Measurements from ENCODE around the gene HAPSTR1. TPM values are rescaled to one million over a fixed set of nuclear protein-coding genes. Genes with fewer than 3 reads are reported as not detected.

HAPSTR1 gene
- total RNA-seq, 2 experiments from 2014 or later: 41.2 to 42.6 TPM

GRCh38 chr16:9128346-9129342 lies 37.2 kb downstream of the HAPSTR1 start:
- intact Hi-C loops (cut with micrococcal nuclease): no loop called here
- Mint-ChIP-seq H3K9me3 (no peaks in the 10 kb centered on the region), H3K4me3 (no peak overlapping the region), H3K36me3 (ENCODE audit: low read depth) (peaks cover 5% of the 10 kb centered on the region), H3K27ac (peak overlapping the region; percentile 76), H3K4me1 (ENCODE audit: low read depth) (peaks cover 46% of the 10 kb centered on the region), H3K27me3 (ENCODE audit: low read depth) (no peaks in the 10 kb centered on the region)
- CTCF ChIA-PET: interaction anchor here (0.7 to 3.3 kb wide), 2 partner anchors 10 to 255 kb away, joined by 3 to 10 read pairs; no protein-coding TSS in a partner anchor
- DNase-seq: no peak

- peaks cover 5% of the 10 kb centered on the region for H3K4me1 Mint-ChIP-seq (ENCODE audit: low read depth)
Measured at GRCh38 chr16:9134306-9134705, 42.9 kb downstream of the HAPSTR1 start.

GRCh38 chr16:9134739-9135138 lies 43.3 kb downstream of the HAPSTR1 start:
- H3K27me3 Mint-ChIP-seq (ENCODE audit: low read depth): peaks cover 4% of the 10 kb centered on the region
- intact Hi-C loops (cut with micrococcal nuclease): loop anchor here (1.0 to 5.0 kb wide), 7 partner anchors 127 to 1373 kb away; partner anchors contain the start of genes PMM2 and TMEM186
- H3K36me3 Mint-ChIP-seq (ENCODE audit: low read depth): no peaks in the 10 kb centered on the region
- peak; percentile 85 for DNase-seq
- no peak overlapping the region for H3K27ac Mint-ChIP-seq
- CTCF ChIA-PET: interaction anchor here (0.6 to 2.4 kb wide), 19 partner anchors 9 to 1020 kb away, joined by 3 to 18 read pairs (median 3); partner anchors contain the start of gene CARHSP1
- H3K9me3 Mint-ChIP-seq: no peaks in the 10 kb centered on the region
- H3K4me3 Mint-ChIP-seq: no peak overlapping the region
- H3K4me1 Mint-ChIP-seq (ENCODE audit: low read depth): peaks cover 7% of the 10 kb centered on the region

More at GRCh38 chr16:9134306-9134705, 42.9 kb downstream of the HAPSTR1 start:
- CTCF ChIA-PET: interaction anchor here (0.6 to 2.4 kb wide), 15 partner anchors 8 to 1021 kb away, joined by 3 to 18 read pairs (median 4); partner anchors contain the start of gene CARHSP1
- peaks cover 2% of the 10 kb centered on the region for H3K27me3 Mint-ChIP-seq (ENCODE audit: low read depth)
- no peaks in the 10 kb centered on the region for H3K36me3 Mint-ChIP-seq (ENCODE audit: low read depth)
- no peak overlapping the region for H3K4me3 Mint-ChIP-seq
- intact Hi-C loops (cut with micrococcal nuclease): loop anchor here (1.0 to 5.0 kb wide), 6 partner anchors 127 to 567 kb away; partner anchors contain the start of genes PMM2 and TMEM186
- H3K27ac Mint-ChIP-seq: no peak overlapping the region
- H3K9me3 Mint-ChIP-seq: no peaks in the 10 kb centered on the region
- no peak for DNase-seq

- DNase-seq: no peak
- H3K9me3 Mint-ChIP-seq: no peaks in the 10 kb centered on the region
- intact Hi-C loops (cut with micrococcal nuclease): loop anchor here (2.0 to 5.0 kb wide), 2 partner anchors 255 to 1372 kb away; no protein-coding TSS in a partner anchor
- no peak overlapping the region for H3K27ac Mint-ChIP-seq
- peaks cover 10% of the 10 kb centered on the region for H3K4me1 Mint-ChIP-seq (ENCODE audit: low read depth)
- peaks cover 3% of the 10 kb centered on the region for H3K36me3 Mint-ChIP-seq (ENCODE audit: low read depth)
- CTCF ChIA-PET: interaction anchor here (0.6 to 2.4 kb wide), 6 partner anchors 10 to 202 kb away, joined by 3 to 10 read pairs (median 3); no protein-coding TSS in a partner anchor
- no peak overlapping the region for H3K4me3 Mint-ChIP-seq
- peaks cover 8% of the 10 kb centered on the region for H3K27me3 Mint-ChIP-seq (ENCODE audit: low read depth)
Measured at GRCh38 chr16:9135797-9136196, 44.4 kb downstream of the HAPSTR1 start.

GRCh38 chr16:9136596-9136995 lies 45.2 kb downstream of the HAPSTR1 start:
- peaks cover 10% of the 10 kb centered on the region for H3K4me1 Mint-ChIP-seq (ENCODE audit: low read depth)
- H3K36me3 Mint-ChIP-seq (ENCODE audit: low read depth): peaks cover 3% of the 10 kb centered on the region
- no peak overlapping the region for H3K4me3 Mint-ChIP-seq
- no peak for DNase-seq
- H3K27me3 Mint-ChIP-seq (ENCODE audit: low read depth): peaks cover 8% of the 10 kb centered on the region
- H3K27ac Mint-ChIP-seq: no peak overlapping the region
- intact Hi-C loops (cut with micrococcal nuclease): loop anchor here (5.0 kb wide), 1 partner anchor 1371 kb away; no protein-coding TSS in a partner anchor
- CTCF ChIA-PET: interaction anchor here (0.6 to 2.4 kb wide), 3 partner anchors 11 to 202 kb away, joined by 3 to 10 read pairs (median 3); no protein-coding TSS in a partner anchor
- no peaks in the 10 kb centered on the region for H3K9me3 Mint-ChIP-seq

- Mint-ChIP-seq H3K9me3 (no peaks in the 10 kb centered on the region), H3K27ac (no peak overlapping the region), H3K27me3 (ENCODE audit: low read depth) (peaks cover 8% of the 10 kb centered on the region), H3K36me3 (ENCODE audit: low read depth) (peaks cover 3% of the 10 kb centered on the region), H3K4me3 (no peak overlapping the region), H3K4me1 (ENCODE audit: low read depth) (peaks cover 10% of the 10 kb centered on the region)
- CTCF ChIA-PET: interaction anchor here (0.5 to 2.7 kb wide), 18 partner anchors 11 to 316 kb away, joined by 3 to 14 read pairs (median 3); partner anchors contain the start of gene CARHSP1
- DNase-seq: no peak
- intact Hi-C loops (cut with micrococcal nuclease): loop anchor here (5.0 kb wide), 1 partner anchor 1369 kb away; no protein-coding TSS in a partner anchor
Measured at GRCh38 chr16:9138021-9138680, 46.7 kb downstream of the HAPSTR1 start.

GRCh38 chr16:9138731-9139501 lies 47.5 kb downstream of the HAPSTR1 start:
- CTCF ChIA-PET: interaction anchor here (0.5 to 2.7 kb wide), 27 partner anchors 10 to 1778 kb away, joined by 3 to 14 read pairs (median 3); partner anchors contain the start of gene CARHSP1
- no peaks in the 10 kb centered on the region for H3K9me3 Mint-ChIP-seq
- DNase-seq: peak; percentile 82
- no peak overlapping the region for H3K27ac Mint-ChIP-seq
- H3K4me1 Mint-ChIP-seq (ENCODE audit: low read depth): peaks cover 10% of the 10 kb centered on the region
- intact Hi-C loops (cut with micrococcal nuclease): loop anchor here (1.0 to 5.0 kb wide), 2 partner anchors 1042 to 1368 kb away; no protein-coding TSS in a partner anchor
- no peak overlapping the region for H3K4me3 Mint-ChIP-seq
- H3K36me3 Mint-ChIP-seq (ENCODE audit: low read depth): peaks cover 3% of the 10 kb centered on the region
- peaks cover 8% of the 10 kb centered on the region for H3K27me3 Mint-ChIP-seq (ENCODE audit: low read depth)

GRCh38 chr16:9139965-9140364 lies 48.5 kb downstream of the HAPSTR1 start:
- Mint-ChIP-seq H3K9me3 (no peaks in the 10 kb centered on the region), H3K4me3 (no peak overlapping the region), H3K27me3 (ENCODE audit: low read depth) (peaks cover 8% of the 10 kb centered on the region), H3K4me1 (ENCODE audit: low read depth) (peaks cover 7% of the 10 kb centered on the region), H3K27ac (no peak overlapping the region), H3K36me3 (ENCODE audit: low read depth) (peaks cover 3% of the 10 kb centered on the region)
- intact Hi-C loops (cut with micrococcal nuclease): loop anchor here (1.0 to 5.0 kb wide), 2 partner anchors 1041 to 1367 kb away; no protein-coding TSS in a partner anchor
- DNase-seq: no peak
- CTCF ChIA-PET: interaction anchor here (0.6 to 2.4 kb wide), 3 partner anchors 12 to 261 kb away, joined by 3 to 14 read pairs (median 4); no protein-coding TSS in a partner anchor

Other genes with a start within 250 kb of the HAPSTR1 start
- 10 to 100 TPM; 46.5 to 49.6 TPM for gene CARHSP1, start 222.6 kb upstream of the HAPSTR1 start, total RNA-seq
- not detected for gene LITAFD, start 209.3 kb upstream of the HAPSTR1 start, total RNA-seq
- 100 to 1,000 TPM; 155 to 163 TPM for gene USP7, start 127.7 kb upstream of the HAPSTR1 start, total RNA-seq